ENCODE results near the gene WDR83.
A peak's percentile ranks its signal among the peaks of the same experiment; 100 is the strongest.

The WDR83 gene

GRCh38 chr19:12646551-12646950 lies 20.1 kb upstream of the WDR83 start:
- H3K4me3 ChIP-seq (ENCODE audit: low read length): no peak overlapping the region
- TF ChIP-seq, protein P1, sequence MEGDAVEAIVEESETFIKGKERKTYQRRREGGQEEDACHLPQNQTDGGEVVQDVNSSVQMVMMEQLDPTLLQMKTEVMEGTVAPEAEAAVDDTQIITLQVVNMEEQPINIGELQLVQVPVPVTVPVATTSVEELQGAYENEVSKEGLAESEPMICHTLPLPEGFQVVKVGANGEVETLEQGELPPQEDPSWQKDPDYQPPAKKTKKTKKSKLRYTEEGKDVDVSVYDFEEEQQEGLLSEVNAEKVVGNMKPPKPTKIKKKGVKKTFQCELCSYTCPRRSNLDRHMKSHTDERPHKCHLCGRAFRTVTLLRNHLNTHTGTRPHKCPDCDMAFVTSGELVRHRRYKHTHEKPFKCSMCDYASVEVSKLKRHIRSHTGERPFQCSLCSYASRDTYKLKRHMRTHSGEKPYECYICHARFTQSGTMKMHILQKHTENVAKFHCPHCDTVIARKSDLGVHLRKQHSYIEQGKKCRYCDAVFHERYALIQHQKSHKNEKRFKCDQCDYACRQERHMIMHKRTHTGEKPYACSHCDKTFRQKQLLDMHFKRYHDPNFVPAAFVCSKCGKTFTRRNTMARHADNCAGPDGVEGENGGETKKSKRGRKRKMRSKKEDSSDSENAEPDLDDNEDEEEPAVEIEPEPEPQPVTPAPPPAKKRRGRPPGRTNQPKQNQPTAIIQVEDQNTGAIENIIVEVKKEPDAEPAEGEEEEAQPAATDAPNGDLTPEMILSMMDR (conservative IDR thresholded peaks at IDR 0.05; ENCODE audit: low read depth, low read length): no peak

DNA sequence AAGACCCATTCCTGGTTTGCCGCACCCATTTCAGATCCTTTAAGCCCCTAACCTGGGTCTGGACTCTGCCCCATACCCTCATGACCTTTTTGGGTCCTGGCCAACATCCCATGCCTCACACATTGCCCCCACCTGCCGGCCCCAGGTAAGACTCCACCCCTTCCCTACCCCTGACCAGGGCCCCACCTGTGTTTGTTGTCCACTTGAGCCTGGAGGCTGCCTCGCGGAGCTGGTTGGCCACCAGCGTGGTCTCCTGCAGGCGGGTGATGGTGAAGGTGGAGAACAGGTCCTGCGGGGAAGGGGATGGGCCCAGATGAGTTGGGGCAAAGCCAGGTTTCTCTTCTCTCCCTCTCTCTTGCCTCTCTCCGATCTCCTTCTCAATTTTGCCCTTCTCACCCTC lies 19.6 kb upstream of the WDR83 start:
- H3K4me3 ChIP-seq (ENCODE audit: low read length): no peak overlapping the region
- DNase-seq (ENCODE audit: low read depth): no peak
- TF ChIP-seq, protein P1 (conservative IDR thresholded peaks at IDR 0.05; ENCODE audit: low read depth, low read length): no peak

More at GRCh38 chr19:12646551-12646950, 20.1 kb upstream of the WDR83 start:
- DNase-seq (ENCODE audit: low read depth): no peak

DNA sequence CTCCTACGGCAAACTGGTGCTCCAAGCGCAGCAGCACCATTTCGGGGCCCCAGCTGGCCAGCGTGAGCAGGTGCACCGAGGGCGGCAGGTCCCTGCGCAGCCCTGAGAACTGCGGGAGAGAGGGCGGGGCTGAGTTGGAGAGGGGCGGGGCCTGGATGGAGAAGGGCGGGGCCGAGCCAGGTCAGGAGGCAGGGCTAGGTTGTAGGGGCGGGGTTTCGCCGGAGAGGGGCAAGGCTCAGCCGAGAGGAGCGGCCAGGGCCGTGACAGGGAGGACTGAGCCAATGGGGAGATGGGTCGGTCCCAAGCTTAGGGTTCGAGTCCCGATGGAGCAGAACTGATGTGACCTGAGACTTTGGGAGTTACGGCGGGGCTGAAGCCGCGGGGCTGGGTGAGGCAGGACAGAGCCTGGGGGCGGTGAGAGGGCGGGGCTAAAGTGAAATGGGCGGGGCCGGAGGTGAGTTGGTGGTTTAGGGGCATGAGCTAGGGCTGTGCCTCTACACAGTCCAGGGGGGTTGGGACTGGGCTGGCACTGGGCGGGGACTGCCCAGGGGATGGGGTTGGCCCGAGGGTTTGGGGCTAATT lies 19.0 kb upstream of the WDR83 start:
- DNase-seq (ENCODE audit: low read depth): no peak
- TF ChIP-seq, protein P1 (conservative IDR thresholded peaks at IDR 0.05; ENCODE audit: low read depth, low read length): no peak
- peak overlapping the region; percentile 32 for H3K4me3 ChIP-seq (ENCODE audit: low read length)

GRCh38 chr19:12648088-12648487 lies 18.5 kb upstream of the WDR83 start:
- H3K4me3 ChIP-seq (ENCODE audit: low read length): peak overlapping the region; percentile 32
- TF ChIP-seq, protein P1 (conservative IDR thresholded peaks at IDR 0.05; ENCODE audit: low read depth, low read length): peak; percentile 42
- no peak for DNase-seq (ENCODE audit: low read depth)

- no peak for DNase-seq (ENCODE audit: low read depth)
- TF ChIP-seq, protein P1 (conservative IDR thresholded peaks at IDR 0.05; ENCODE audit: low read depth, low read length): no peak
- no peak overlapping the region for H3K4me3 ChIP-seq (ENCODE audit: low read length)
Observed at GRCh38 chr19:12649941-12650340, 16.7 kb upstream of the WDR83 start.

- no peak overlapping the region for H3K4me3 ChIP-seq (ENCODE audit: low read length)
- no peak for DNase-seq (ENCODE audit: low read depth)
- TF ChIP-seq, protein P1 (conservative IDR thresholded peaks at IDR 0.05; ENCODE audit: low read depth, low read length): no peak
Observed at GRCh38 chr19:12652219-12652618, 14.4 kb upstream of the WDR83 start.

- DNase-seq (ENCODE audit: low read depth): no peak
- no peak overlapping the region for H3K4me3 ChIP-seq (ENCODE audit: low read length)
- TF ChIP-seq, protein P1 (conservative IDR thresholded peaks at IDR 0.05; ENCODE audit: low read depth, low read length): no peak
Observed at GRCh38 chr19:12655546-12655945, 11.1 kb upstream of the WDR83 start.
